HG03342 (cell line): Measurements from ENCODE around the gene RPS15.

Experiments used
- ATAC-seq: cut with Tn5 transposase; IDR thresholded peaks from one replicate; pipeline ENCODE4 v1.9.1; 2021; ENCODE audit warnings: mild to moderate bottlenecking, moderate library complexity; ENCODE audit not compliant: unreplicated experiment

The RPS15 gene

DNA sequence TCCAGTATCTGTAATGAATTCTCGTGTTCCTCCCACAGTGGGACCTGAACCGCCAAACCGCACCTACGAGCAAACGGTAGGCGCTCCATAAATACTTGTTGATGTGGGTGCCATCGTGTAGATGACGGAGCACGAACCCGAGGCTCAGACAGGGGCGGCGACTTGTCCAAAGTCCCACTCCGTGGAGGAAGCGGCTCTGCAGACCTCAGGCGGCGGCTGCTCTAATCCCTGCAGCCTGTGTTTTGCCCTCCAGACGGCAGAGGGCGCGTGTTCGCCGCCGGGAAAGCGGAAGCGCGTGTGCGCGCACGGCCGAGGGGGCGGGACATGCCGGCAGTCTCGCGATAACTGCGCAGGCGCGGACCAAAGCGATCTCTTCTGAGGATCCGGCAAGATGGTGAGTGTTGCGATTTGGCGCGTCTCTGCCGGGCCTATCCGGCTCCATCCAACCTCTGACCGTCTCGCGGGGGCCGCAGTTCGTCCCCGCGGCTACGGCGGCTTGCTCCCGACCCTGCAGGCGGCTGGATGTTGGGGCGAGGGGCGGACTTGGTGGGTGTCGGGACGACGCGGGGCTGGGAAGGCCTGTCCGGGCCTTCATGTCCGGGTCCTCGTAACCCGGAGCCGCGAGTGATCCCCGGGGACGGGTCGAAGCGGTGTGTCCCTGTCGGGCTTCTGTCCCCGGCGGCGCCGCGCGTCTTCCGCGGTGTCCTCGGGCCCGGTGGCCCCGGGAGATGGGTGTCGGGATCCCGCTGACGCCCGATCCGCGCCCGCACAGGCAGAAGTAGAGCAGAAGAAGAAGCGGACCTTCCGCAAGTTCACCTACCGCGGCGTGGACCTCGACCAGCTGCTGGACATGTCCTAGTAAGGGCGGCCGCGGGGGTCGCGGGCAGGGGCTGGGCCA is at the start of gene RPS15:
Gene RPS15 (plus strand): TSS at position 362 of the 898 bp plus-strand sequence. CDS start 30 bp downstream, at position 392.
- ATAC-seq: peak; percentile 85

DNA sequence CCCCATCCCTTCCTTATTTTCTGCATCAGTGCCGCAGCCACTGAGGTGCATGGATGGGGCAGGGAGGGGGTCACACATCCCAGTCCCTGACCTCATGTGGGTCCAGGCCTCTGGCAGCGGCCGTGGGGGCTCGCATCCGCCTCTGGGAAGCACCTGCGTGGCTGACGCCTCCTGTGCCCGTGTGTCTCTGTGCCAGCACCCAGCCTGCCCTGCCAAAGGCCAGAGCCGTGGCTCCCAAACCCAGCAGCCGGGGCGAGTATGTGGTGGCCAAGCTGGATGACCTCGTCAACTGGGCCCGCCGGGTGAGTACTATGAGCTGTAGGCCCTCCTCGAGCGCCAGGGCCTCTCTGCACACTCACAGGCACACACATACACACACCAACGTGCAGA is 49.6 kb upstream of the RPS15 start:
- no peak for ATAC-seq

DNA sequence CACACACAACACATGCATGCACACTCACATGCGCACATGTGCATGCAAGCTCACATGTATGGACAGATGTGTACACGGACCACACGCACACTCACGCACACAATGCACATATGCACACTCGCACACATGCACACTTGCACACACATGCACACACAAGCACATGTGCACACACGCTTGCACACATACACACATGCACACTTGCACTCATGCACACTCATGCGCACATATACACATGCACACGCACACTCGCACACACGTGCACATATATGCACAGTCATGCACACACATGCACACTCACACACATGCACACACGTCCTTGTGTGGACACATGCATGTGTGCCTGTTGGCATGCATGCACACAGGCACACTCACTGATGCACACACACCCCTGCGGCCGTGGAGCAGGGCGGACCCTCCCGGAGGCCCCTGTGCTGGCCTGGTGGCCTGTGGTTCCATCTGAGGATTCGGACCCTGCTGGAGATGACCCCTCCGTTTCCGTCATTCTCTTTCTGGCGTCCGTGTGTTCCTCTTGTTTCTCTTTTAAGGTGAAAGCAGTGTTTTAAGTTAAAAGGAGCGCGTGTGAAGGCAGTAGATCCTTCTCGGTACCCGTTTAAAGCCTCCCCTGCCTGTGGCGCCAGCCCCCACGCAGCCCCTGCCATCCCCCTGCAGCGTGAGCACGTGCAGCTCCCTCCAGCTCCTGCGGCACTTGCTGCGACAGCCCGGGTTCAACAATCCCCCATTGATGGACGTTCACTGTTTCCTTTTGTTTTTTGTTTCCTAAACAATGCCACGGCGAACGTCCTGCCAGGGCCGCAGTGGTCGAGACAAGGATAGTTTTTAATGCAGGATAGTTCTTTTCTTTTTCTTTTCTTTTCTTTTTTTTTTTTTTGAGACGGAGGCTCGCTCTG is 48.9 kb upstream of the RPS15 start:
- no peak for ATAC-seq

- ATAC-seq: no peak
Measured at GRCh38 chr19:1390890-1391423, 47.2 kb upstream of the RPS15 start.

- no peak for ATAC-seq
Measured at GRCh38 chr19:1392407-1392806, 45.8 kb upstream of the RPS15 start.

- no peak for ATAC-seq
Measured at GRCh38 chr19:1392939-1393530, 45.2 kb upstream of the RPS15 start.

DNA sequence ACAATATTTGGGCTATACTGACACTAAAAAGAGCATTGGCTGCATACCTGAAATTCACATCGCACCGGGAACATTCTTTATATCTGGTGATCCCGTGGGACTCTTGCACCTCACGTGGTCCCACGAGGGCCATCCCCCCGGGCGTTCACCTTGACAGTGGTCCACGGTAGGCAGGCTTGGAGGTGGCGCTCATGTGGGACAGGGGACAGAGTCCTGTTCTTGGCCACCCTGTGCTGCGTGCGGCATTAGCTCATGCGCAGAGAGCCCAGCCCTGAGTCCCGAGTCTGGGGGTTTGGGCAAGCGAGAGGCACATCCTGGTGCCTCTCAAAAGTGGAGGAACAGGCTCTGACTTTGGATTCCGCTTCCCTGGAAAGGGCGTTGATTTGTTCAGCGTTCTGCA is 44.4 kb upstream of the RPS15 start:
- no peak for ATAC-seq

GRCh38 chr19:1394252-1395193 is 43.7 kb upstream of the RPS15 start:
- ATAC-seq: no peak

DNA sequence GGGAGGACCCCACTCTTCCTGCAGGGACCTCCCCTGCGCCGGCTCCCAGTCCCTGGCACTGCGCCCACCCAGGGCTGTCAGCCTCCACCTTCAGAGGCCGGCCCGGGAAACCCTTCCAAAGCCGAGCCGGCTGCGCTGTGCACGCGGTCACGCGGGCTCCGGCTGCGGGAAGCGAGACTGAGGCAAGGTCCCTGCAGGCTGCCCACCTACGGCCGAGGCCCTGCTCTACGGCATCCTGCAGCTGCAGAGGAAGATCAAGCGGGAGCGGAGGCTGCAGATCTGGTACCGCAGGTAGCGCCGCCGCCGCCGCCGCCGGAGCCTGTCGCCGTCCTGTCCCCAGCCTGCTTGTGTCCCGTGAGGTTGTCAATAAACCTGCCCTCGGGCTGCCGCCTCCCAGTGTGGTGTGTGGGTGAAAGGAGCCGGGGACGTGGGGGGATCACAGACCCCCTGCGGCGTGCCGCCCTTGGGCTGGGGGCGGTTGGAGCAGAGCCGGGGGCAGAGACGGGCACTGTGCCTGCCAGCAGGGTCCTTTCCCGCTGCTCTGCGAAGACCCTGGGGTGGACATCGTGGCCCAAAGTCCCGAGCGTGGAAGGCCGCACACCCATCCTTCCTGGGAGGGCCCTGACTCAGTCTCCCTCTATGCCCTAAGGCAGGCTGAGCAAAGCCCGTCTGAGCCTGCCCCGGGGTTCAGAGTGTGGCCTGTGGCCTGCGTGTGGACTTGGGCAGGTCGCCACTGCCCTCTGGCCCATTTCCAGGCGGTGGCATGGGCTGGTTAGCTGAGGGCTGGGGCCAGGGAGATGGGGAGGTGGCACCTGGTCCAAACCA is 42.8 kb upstream of the RPS15 start:
- no peak for ATAC-seq

DNA sequence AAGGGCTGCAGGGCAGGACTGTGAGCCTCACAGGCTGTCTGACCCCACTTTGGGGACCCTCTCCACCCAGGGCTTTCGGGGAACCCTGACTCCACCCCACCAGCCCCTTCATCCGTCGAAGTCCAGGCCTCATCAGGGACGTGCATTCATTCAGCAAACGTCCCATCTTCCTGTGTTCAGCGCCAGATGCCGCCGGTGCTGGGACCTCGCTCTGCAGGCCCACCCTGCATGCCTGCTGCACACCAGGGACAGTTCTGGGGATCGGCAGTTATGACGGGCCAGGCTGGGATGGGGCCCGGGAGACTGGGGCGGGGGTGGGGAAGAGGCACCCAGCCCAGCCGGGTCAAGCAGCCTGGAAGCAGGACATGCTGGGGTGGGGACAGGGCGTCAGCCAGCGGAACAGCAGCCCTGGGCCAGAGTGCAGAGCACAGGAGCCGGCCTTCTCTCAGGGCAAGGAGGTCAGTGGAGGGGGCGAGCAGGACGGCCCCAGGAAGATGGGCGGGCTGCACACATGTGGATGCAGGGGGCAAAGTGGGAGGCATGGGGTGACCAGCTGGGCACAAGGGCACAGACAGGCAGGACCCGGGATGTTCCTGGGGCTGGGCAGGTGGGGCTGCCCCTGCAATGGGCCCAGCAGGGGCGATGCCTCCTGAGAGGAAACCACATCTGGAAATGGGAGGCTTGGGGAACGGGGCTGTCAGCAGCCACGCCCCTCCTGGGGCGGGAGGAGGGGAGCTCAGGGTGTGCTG is 42.0 kb upstream of the RPS15 start:
- no peak for ATAC-seq

GRCh38 chr19:1396768-1397679 is 41.2 kb upstream of the RPS15 start:
- ATAC-seq: no peak

DNA sequence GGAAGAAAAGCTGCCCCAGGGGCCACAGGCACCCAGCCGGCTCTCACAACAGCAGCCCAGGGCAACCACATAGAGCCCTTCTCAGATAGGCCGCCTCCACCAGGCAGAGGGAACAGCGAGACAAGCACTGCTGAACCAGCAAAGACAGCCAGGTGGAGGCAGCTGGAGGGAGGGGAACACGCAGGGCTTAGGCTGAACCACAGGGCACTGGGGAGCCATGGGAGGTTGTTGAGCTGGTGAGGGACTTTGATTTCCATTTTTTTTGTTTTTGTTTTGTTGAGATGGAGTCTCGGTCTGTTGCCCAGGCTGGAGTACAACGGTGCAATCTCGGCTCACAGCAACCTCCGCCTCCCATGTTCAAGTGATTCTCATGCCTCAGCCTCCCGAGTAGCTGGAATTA is 40.4 kb upstream of the RPS15 start:
- no peak for ATAC-seq

- no peak for ATAC-seq
Measured at GRCh38 chr19:1399079-1399478, 39.1 kb upstream of the RPS15 start.

GRCh38 chr19:1399745-1400144 is 38.5 kb upstream of the RPS15 start:
- no peak for ATAC-seq

- no peak for ATAC-seq
Measured at GRCh38 chr19:1400281-1401137, 37.7 kb upstream of the RPS15 start.

GRCh38 chr19:1401138-1401888 is 36.9 kb upstream of the RPS15 start, which contains the start of gene GAMT:
Gene GAMT (minus strand): TSS chr19:1401542. CDS start chr19:1401476, 66 bp downstream.
- no peak for ATAC-seq
